Tibial nerve (tissue), 4 donors: ENCODE results near the gene ACP4.

ENCODE experiments used
- CTCF ChIP-seq, 5 experiments: fragments of 200-600 bp in 3 of 5; fragments of 450-650 bp in 2 of 5; sonication (generic) in 3 of 5; IDR thresholded peaks; one replicate each; pipeline ENCODE4 v1.5.1; 2016 to 2019; ENCODE audit warnings: antibody characterized with exemption in 5 of 5, mild to moderate bottlenecking in 3 of 5, moderate library complexity in 2 of 5
- EP300 ChIP-seq, 2 donors: sonication (generic); formaldehyde crosslinking; IDR thresholded peaks; one replicate each; pipeline ENCODE4 v1.6.1; 2017; ENCODE audit warnings: antibody characterized with exemption in 2 of 2, mild to moderate bottlenecking in 1 of 2

- TF ChIP-seq CTCF (IDR thresholded peaks at IDR 0.05) (no peak), EP300 (IDR thresholded peaks at IDR 0.05) (no peak)
These were observed 40.2 kb upstream of the ACP4 start for GRCh38 chr19:50750010-50750409.
